Measurements from ENCODE around the gene TROAP. TPM values are rescaled to one million over a fixed set of nuclear protein-coding genes. Genes with fewer than 3 reads are reported as not detected.
"Not testable (repeated sequence)": the region's sequence is repeated elsewhere in the genome, so short reads cannot be mapped to it uniquely, and the experiment has no call there.

Gene TROAP
- polyA plus RNA-seq, 5 donors, result 21.1 to 49.1 (median 31.3) TPM

DNA sequence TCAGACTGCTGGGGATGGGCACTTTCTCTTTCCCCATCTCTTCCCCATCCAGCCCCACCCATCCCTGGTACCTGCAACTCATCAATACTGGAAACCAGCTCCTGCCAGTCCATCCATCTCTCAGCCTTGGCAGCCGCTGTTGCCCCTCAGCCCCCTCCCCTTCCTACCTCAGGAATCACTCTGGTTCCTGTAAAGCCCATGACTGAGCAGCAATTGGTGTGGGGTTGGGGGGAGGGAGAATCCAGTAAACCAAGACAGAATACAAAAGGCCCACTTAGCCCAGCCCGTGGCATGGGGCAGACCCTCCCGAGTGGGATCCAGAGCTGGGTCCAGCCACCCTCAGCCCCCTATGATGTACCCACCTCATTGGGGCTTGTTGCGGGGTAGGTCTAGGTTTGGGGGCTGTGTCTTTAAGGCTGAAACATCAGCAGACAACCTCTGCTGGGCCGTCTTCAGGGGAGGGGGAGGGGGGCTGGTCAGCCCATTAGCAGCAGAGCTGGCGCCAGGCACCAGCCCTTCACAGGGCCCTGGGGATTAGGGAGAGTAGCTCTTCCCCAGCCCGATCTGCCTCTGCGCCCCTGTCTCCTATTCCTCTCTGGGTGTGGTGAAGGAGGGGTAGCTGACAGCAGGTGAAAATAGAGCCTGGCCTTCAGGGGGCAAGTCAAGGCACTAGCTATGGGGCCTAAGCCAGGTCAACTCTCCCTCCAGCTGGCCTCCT is 28.8 kb upstream of the TROAP start:
- no peak for DNase-seq

DNA sequence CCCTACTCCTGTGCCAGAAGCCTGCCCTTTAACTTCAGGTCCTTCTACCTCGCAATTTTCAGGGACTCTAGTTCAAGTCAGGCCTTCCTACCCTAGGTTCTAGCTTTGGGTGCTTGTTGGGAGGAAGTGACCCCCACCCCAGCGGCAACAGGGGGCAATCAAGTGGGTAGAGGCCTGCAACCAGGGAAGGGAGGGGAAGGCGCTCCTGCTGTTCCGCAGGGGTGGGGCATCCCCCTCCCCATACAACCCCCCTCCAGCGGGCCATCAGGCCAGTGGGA is 28.3 kb upstream of the TROAP start:
- DNase-seq, result no peak

DNA sequence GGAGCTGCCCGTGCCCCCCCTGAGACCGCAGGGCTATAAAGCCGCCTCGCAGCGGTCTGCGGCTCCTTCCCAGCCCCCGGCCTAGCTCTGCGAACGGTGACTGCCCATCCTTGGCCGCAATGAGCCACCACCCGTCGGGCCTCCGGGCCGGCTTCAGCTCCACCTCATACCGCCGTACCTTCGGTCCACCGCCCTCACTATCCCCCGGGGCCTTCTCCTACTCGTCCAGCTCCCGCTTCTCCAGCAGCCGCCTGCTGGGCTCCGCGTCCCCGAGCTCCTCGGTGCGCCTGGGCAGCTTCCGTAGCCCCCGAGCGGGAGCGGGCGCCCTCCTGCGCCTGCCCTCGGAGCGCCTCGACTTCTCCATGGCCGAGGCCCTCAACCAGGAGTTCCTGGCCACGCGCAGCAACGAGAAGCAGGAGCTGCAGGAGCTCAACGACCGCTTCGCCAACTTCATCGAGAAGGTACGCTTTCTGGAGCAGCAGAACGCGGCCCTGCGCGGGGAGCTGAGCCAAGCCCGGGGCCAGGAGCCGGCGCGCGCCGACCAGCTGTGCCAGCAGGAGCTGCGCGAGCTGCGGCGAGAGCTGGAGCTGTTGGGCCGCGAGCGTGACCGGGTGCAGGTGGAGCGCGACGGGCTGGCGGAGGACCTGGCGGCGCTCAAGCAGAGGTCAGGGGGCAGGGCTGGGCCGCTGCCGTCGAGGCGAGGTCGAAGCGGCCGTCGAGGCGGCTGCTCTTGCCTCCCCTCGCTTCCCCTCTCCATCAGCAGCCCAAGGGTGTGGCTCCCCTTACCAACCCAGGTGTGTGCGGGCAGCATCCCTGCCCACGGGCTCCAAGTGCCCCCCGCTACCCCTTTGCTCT is 27.7 kb upstream of the TROAP start, which contains the start of gene PRPH:
TSS of gene PRPH (plus strand) at position 66 of the 855 bp plus-strand sequence. CDS start at position 120, 54 bp downstream.
- DNase-seq, result no peak

DNA sequence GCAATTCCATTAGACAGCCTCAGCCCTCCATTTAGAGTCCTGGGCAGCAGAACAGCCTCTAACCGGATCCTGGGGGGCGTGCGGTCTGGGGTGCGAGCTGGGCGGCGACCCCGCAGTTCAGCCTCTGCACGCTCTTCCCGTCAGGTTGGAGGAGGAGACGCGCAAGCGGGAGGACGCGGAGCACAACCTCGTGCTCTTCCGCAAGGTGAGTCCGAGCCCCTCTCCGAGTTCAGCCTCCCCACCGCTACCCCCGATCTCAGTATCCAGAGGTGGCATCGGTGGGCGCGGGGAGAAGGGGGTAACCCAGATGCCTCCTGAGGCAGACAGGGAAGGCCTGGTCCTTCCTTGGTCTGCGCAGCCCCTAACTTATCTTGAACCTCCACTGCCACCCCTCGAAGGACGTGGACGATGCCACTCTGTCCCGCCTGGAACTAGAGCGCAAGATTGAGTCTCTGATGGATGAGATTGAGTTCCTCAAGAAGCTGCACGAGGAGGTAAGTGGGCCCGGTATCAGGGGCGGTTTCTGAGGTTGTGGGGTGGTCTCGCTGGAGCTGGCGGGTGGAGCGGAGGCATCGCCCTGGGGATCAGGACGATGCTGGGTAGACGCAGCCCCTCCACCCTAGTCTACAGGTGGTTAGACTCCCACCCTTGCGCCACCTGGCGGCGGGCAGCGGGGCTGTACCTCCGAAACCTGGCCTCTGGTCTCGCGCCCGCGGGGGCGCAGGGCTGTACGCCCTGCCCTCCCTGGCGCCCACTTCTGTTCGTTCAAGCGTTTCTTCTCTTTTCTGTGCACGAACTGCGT is 26.8 kb upstream of the TROAP start:
- no peak for DNase-seq

DNA sequence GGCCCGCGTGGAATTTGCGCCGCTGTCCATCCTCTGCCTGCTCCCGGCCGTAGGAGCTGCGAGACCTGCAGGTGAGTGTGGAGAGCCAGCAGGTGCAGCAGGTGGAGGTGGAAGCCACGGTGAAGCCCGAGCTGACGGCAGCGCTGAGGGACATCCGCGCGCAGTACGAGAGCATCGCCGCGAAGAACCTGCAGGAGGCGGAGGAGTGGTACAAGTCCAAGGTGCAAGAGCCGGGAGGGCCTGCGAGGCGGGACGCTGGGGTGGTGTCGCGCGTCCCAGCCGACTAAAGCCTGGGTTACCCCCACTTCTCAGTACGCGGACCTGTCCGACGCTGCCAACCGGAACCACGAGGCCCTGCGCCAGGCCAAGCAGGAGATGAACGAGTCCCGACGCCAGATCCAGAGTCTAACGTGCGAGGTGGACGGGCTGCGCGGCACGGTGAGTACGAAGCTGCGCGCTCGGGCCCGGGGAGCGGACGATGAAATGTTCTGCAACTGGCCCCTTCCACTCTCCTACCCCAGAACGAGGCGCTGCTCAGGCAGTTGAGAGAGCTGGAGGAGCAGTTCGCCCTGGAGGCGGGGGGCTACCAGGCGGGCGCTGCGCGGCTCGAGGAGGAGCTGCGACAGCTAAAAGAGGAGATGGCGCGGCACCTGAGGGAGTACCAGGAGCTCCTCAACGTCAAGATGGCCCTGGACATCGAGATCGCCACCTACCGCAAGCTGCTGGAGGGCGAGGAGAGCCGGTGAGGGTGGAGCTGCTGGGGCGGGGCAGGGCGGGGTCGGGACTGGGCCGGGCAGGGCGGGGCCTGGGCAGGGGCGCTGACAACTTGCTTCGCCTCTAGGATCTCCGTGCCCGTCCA is 26.0 kb upstream of the TROAP start:
- DNase-seq, result no peak

DNA sequence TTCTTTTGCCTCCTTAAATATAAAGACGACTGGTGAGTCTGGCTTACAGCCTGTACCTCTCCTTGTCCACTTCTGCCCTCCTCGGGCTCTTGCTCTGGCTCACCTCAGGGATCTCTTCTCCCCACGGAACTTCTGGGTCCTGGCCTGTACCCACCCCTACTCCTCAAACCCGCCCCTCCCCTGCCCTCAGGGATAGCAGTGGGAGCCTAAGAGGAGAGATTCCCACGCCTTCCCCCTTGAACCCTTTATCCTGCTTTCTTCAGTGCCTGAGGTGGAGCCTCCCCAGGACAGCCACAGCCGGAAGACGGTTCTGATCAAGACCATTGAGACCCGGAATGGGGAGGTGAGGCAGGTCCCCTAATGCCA is 25.4 kb upstream of the TROAP start:
- DNase-seq, result no peak

DNA sequence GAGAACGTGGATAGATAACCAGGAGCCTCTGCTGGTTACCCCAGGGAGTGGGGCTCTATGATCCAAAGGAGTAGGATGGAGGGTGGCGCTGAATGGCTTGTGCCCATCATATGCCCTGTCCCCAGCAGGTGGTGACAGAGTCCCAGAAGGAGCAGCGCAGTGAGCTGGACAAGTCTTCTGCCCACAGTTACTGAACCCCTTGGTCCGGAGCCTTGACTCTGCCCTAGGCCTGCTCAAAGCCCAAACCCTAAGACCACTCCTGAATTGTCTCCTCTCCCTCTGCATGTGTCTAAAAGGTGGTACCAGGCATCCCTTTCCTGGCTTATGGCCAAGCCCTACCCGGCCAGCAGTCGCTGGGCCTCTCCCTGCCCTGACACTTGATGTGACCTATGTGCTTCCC is 24.9 kb upstream of the TROAP start:
- DNase-seq, result no peak

DNA sequence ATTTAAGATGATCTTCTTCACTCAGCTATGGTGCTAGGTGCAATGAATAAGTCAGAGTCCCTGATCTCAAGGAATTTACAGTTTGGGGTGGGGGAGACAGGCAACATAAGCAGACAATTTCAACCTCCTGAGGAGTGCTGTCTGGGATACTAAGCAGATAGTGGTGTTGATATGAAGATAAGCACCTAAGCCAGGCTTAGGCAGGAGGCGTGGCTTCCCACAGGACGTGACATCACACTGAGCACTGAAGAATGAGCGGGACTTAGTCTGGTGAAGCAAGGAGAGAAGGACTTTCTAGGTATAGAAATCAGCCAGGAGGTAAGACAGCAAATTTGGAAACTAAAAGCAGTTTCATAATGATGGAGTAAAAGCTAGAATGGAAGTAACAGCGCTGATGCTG is 21.3 kb upstream of the TROAP start:
- no peak for DNase-seq

DNA sequence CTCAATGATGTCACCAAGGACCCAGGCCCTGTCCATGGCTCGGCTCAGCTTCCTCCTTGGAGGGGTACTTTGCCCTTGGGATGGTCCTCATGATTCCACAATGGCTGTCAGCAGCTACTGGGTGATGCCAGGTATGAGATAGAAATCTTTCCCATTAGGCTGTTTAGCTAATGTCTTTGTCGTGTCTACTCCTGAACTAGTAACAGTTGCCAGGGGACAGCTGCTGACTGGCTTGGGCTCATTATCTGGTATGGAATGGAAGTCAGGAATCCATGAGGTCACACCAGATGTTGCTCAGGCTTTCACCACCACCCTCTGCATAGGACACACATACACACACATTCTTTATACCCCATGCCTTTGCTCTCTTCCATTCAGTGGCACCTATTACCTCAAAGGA is 18.9 kb upstream of the TROAP start:
- no peak for DNase-seq

DNA sequence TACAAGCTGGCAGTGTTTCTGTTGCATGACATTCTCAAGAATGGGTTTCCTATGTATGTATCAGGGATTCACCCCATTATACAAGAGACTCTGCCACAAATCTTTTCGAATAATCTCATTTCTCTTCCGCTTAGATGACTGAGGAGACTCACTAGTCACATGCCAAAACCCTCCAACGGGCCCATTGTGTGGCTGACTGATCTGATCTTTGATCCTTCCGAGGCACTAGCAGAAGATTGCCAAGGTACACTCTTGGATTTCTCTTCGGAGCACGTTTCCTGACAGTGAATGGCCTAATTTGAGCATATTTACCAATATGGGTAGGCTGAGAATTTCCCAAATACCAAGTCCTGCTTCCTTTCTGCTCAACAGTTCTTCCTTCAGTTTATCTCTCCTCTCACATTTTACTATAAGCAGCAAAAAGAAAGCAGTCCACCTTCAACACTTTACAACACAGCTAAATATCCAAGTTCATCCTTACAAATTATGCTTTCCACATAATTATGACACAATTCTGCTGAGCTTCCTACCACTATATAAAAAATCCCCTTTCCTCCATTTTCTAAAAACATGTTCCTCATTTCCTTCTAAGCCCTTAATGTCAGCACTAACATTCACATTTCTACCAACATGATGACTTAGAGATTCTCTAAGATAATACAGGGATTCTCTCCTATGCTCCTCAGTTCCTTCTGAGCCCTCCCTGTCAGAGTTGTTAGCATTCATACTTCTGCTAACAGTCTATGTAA is 17.1 kb upstream of the TROAP start:
- DNase-seq, result no peak

DNA sequence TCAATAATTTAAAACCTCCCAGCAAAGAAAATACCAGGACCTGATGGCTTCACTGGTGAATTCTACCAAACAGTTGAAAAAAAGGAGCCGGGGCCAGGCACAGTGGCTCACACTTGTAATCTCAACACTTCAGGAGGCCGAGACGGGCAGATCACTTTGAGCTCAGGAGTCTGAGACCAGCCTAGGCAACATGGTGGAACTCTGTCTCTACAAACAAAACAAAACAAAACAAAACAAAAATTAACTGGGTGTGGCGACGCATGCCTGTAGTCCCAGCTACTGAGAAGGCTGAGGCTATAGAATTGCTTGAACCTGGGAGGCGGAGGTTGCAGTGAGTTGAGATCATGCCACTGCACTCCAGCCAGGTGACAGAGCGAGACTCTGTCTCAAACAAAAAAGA is 13.7 kb upstream of the TROAP start:
- no peak for DNase-seq

DNA sequence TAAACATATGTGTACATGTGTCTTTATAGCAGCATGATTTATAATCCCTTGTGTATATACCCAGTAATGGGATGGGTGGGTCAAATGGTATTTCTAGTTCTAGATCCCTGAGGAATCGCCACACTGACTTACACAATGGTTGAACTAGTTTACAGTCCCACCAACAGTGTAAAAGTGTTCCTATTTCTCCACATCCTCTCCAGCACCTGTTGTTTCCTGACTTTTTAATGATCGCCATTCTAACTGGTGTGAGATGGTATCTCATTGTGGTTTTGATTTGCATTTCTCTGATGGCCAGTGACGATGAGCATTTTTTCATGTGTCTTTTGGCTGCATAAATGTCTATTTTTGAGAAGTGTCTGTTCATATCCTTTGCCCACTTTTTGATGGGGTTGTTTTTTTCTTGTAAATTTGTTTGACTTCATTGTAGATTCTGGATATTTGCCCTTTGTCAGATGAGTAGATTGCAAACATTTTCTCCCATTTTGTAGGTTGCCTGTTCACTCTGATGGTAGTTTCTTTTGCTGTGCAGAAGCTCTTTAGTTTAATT is 12.5 kb upstream of the TROAP start:
- DNase-seq, result not testable (repeated sequence)

DNA sequence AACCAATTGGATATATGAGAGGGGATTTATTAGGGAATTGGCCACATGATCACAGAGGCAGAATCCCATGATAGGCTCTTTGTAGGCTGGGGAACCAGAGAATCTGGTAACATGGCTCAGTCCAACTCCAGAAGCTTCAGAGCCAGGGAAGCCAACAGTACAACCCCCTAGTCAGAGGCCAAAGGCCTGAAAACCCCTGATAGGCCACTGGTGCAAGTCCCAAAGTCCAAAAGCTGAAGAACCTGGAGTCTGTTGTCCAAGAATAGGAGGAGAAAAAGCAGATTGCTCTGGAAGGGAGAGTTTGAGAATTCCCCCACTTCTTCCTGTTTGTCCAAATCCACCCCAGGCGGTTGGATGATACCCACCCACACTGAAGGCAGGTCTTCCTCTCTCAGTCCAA is 8.2 kb upstream of the TROAP start:
- DNase-seq, result no peak

DNA sequence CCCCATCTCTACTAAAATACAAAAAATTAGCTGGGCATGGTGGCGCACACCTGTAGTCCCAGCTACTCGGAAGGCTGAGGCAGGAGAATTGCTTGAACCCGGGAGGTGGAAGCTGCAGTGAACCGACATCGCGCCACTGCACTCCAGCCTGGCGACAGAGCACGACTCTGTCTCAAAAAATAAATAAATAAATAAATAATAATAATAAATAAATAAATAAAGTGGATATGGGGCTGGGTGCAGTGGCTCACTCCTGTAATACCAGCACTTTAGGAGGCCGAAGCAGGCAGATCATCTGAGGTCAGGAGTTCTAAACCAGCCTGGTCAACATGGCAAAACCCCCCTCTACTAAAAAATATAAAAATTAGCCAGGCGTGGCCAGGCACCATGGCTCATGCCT is 5.9 kb upstream of the TROAP start:
- not testable (repeated sequence) for DNase-seq

DNA sequence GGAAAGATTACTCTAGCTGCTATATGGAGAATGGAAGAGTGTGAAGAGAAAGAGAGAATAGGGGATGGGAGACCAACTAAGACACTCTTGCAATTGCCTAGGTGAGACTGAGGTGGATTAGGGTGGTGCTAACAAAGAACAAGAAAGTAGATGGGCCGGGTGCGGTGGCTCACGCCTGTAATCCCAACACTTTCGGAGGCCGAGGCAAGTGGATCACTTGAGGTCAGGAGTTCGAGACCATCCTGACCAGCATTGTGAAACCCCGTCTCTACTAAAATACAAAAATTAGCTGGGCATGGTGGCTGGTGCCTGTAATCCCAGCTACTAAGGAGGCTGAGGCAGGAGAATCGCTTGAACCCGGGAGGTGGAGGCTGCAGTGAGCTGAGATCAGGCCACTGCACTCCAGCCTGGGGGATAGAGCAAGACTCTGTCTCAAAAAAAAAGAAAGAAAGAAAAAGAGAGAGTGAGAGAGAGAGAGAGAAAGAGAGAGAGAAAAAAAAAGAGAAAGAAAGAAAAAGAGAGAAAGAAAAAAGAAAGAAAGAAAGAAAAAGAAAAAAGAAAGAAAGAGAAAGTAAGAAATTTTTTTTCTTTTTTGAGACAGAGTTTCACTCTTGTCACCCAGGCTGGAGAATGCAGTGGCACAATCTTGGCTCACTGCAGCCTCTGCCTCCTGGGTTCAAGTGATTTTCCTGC is 2.5 kb upstream of the TROAP start:
- not testable (repeated sequence) for DNase-seq

DNA sequence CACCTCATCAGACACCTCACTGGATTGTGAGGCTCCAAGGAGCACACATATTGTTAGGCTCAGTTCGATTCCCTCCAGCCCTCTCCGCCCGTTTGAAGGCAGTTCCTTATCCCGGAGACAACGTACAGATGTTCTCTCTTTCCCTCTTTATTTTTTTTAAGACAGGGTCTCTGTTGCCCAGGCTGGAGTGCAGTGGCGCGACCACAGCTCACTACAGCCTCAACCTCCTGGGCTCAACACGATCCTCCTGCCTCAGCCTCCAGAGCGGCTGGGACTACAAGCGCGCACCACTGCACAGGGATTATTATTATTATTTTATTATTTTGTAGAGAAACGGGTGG is 718 bp upstream of the TROAP start:
- DNase-seq, result no peak

DNA sequence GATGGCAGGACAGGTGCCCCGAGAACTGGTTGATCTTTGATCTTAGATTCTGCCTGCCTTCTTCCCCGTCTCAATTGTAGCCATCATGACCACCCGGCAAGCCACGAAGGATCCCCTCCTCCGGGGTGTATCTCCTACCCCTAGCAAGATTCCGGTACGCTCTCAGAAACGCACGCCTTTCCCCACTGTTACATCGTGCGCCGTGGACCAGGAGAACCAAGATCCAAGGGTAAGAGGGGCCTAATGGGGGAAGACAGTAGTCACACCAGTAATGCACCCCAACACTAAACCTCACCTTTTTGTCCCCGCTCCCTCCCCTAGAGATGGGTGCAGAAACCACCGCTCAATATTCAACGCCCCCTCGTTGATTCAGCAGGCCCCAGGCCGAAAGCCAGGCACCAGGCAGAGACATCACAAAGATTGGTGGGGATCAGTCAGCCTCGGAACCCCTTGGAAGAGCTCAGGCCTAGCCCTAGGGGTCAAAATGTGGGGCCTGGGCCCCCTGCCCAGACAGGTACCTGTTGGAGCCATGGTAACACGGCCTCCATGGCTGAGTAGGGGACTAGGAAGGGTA is 556 bp downstream of the TROAP start:
- DNase-seq, result no peak

DNA sequence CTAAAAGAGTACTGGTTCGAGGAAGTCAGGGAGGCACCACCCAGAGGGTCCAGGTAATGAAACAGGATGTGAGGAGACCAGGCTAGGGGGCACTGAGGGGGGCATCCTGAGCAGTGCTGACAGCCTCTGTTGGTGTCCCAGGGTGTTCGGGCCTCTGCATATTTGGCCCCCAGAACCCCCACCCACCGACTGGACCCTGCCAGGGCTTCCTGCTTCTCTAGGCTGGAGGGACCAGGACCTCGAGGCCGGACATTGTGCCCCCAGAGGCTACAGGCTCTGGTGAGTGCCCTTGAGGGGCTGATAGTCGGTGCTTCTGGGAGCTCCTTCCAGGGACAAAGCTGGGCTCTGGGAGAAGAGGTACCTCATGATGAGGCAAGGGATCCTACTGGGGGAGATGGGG is 2.6 kb downstream of the TROAP start:
- no peak for DNase-seq

DNA sequence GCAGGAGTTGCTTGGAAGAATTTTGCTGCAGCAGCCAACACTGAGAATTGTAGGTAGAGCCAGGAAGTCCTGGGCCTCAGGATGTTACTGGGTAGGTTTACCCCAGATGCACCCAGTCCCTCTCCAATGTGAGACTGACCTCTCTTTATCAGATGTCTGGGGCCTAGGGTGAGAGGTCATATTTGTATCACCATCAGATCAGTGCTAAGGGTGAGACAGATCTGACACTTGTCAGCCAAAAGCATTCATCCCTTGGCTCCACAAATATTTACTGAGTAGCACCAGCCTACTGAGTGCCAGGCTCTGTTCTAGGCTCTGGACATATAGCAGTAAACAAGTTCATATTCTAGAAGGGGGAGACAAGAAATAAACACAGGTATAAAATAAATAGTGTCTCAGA is 4.3 kb downstream of the TROAP start:
- DNase-seq, result no peak

DNA sequence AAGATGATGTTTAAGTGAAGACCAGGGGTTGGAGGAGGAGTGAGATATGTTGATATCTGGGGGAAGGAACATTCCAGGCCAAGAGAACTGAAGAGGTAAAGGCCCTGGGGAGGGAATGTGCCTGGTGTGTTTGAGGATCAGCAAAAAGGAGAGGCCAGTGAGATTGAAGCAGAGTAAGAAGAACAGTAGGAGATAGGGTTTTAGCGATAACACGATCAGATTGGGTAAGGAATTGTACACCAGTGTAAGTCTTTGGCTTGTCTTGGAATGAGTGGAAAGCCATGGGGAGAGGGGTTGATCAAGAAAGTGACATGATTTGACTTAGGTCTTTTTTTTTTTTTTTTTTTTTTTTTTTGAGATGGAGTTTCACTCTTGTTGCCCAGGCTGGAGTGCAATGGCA is 4.8 kb downstream of the TROAP start:
- no peak for DNase-seq

All from right lung (tissue), 5 donors.